Measurements from ENCODE around the gene SLC9B2. TPM values are rescaled to one million over a fixed set of nuclear protein-coding genes. Genes with fewer than 3 reads are reported as not detected.

Gene SLC9B2
- total RNA-seq, 4 donors from 2014 or later: 14.8 to 17.4 (median 15.6) TPM

DNA sequence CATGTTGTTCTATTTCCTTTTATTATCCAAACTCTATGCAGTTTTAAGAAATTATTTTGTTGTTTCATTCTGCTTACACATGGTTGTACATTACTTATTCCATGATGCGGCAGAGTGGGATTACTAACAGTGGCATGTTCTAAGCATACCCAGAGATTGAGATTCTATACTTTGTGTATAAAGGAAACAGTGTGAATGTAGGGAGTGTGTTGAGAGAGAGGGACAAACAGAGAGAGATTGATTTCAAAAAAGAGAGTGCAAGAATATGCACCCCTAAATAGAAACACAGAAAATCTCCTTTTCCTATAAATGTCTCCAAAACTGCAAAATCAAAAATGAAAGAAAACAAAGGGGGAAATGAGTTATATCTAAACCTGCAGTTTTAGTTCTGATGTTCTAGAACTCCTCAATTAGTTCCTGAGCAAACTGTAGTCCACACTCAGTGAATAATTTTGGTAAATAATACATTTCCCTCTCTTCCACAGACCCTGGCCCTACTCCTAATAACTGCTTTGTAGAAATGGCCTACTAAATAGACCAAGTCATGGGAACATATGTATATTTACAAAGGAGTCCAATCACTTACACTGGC is 88.0 kb downstream of the SLC9B2 start:
- TF ChIP-seq, protein P1, sequence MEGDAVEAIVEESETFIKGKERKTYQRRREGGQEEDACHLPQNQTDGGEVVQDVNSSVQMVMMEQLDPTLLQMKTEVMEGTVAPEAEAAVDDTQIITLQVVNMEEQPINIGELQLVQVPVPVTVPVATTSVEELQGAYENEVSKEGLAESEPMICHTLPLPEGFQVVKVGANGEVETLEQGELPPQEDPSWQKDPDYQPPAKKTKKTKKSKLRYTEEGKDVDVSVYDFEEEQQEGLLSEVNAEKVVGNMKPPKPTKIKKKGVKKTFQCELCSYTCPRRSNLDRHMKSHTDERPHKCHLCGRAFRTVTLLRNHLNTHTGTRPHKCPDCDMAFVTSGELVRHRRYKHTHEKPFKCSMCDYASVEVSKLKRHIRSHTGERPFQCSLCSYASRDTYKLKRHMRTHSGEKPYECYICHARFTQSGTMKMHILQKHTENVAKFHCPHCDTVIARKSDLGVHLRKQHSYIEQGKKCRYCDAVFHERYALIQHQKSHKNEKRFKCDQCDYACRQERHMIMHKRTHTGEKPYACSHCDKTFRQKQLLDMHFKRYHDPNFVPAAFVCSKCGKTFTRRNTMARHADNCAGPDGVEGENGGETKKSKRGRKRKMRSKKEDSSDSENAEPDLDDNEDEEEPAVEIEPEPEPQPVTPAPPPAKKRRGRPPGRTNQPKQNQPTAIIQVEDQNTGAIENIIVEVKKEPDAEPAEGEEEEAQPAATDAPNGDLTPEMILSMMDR (IDR thresholded peaks at IDR 0.05; ENCODE audit: low read depth): no peak

DNA sequence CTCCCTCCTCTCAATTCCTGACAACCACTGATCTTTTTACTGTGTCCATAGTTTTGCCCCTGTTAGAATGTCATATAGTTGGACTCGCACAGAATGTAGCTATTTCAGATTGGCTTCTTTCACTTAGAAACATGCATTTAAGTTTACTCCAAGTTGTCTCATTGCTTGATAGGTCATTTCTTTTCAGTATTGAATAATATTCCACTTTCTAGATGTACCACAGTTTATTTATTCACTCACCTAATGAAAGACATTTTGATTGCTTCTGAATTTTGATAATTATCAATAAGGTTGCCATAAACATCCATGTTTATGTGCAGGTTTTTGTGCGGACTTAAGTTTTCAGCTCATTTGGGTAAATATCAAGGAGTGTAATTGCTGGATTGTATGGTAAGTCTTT is 95.6 kb downstream of the SLC9B2 start:
- TF ChIP-seq, protein P1 (IDR thresholded peaks at IDR 0.05; ENCODE audit: low read depth): no peak

Other genes with a start within 250 kb of the SLC9B2 start
- 100 to 1,000 TPM; 285 to 439 (median 398) TPM for gene UBE2D3, start 249.2 kb downstream of the SLC9B2 start, total RNA-seq
- gene CISD2, start 207.8 kb downstream of the SLC9B2 start, total RNA-seq: 10 to 100 TPM in 3 of 4 donors, 1 to 10 TPM in 1; 9.2 to 34.2 (median 15.2) TPM
- gene SLC9B1, start 57.1 kb downstream of the SLC9B2 start, total RNA-seq: 1 to 10 TPM in 3 of 4 donors, not detected in 1; 1.9 to 3.1 (median 2.5) TPM
- 10 to 100 TPM; 33.1 to 65.8 (median 52.9) TPM for gene BDH2, start 23.1 kb upstream of the SLC9B2 start, total RNA-seq
- 1 to 10 TPM in 3 of 4 donors, under 1 TPM in 1; 0.94 to 3.1 (median 2.4) TPM for gene CENPE, start 121.6 kb upstream of the SLC9B2 start, total RNA-seq